Liver (tissue), 9 donors: ENCODE measurements around the gene SNX15. TPM values are rescaled to one million over a fixed set of nuclear protein-coding genes. Genes with fewer than 3 reads are reported as not detected.

Source experiments
- DNase-seq: peaks from one replicate; pipeline ENCODE4 v3.0.0-alpha.2; 2017; ENCODE audit warnings: low spot score
- H3K27ac ChIP-seq, 2 donors: one replicate each; pipeline ENCODE4 v1.7.0; 2013; ENCODE audit warnings: inconsistent platforms in 2 of 2, low read length in 2 of 2, control low read depth in 1 of 2, low read depth in 1 of 2, mild to moderate bottlenecking in 1 of 2
- H3K27me3 ChIP-seq, 4 donors: one replicate each; pipeline versions ENCODE4 v1.6.1 to v1.7.0; 2013; ENCODE audit warnings: low read length in 3 of 4, inconsistent platforms in 1 of 4, mild to moderate bottlenecking in 1 of 4, moderate library complexity in 1 of 4; ENCODE audit not compliant: control insufficient read depth in 4 of 4, insufficient read depth in 4 of 4
- H3K36me3 ChIP-seq, 4 donors: one replicate each; pipeline versions ENCODE4 v1.6.1 to v1.7.0; 2013; ENCODE audit warnings: low read length in 3 of 4, mild to moderate bottlenecking in 3 of 4, low read depth in 1 of 4, moderate library complexity in 1 of 4; ENCODE audit not compliant: control insufficient read depth in 4 of 4, insufficient read depth in 3 of 4
- H3K4me1 ChIP-seq, 4 donors: one replicate each; pipeline versions ENCODE4 v1.6.1 to v1.7.0; 2013; ENCODE audit warnings: low read length in 3 of 4, mild to moderate bottlenecking in 3 of 4, moderate library complexity in 1 of 4; ENCODE audit not compliant: control insufficient read depth in 4 of 4, insufficient read depth in 4 of 4
- H3K4me3 ChIP-seq, 3 donors: one replicate each; pipeline versions ENCODE4 v1.6.1 to v1.7.0; 2013; ENCODE audit warnings: low read length in 3 of 3, control low read depth in 1 of 3, low read depth in 1 of 3, mild to moderate bottlenecking in 1 of 3
- H3K9ac ChIP-seq, 2 donors: one replicate each; pipeline ENCODE4 v1.7.0; 2013; ENCODE audit warnings: low read length in 2 of 2, mild to moderate bottlenecking in 2 of 2, moderate library complexity in 2 of 2, control low read depth in 1 of 2, low read depth in 1 of 2
- H3K9me3 ChIP-seq, 4 donors: one replicate each; pipeline versions ENCODE4 v1.6.1 to v1.7.0; 2013; ENCODE audit warnings: low read length in 3 of 4; ENCODE audit not compliant: control insufficient read depth in 4 of 4
- ATF3 ChIP-seq: IDR thresholded peaks from 2 replicates; pipeline ENCODE4 v1.6.1; 2016; ENCODE audit warnings: antibody characterized with exemption
- CTCF ChIP-seq: fragments of 150-350 bp; IDR thresholded peaks from 2 replicates; pipeline ENCODE4 v1.5.1; 2017; ENCODE audit warnings: improper control_type of control experiment, low read depth, low read length; ENCODE audit not compliant: missing input control
- EGR1 ChIP-seq, 2 donors: IDR thresholded peaks; 2 replicates each; pipeline ENCODE4 v1.6.1; 2016 to 2018; ENCODE audit warnings: antibody characterized with exemption in 2 of 2, low read depth in 2 of 2
- FOXA1 ChIP-seq: IDR thresholded peaks from 2 replicates; pipeline ENCODE4 v1.6.1; 2016; ENCODE audit warnings: antibody characterized with exemption
- FOXA2 ChIP-seq: IDR thresholded peaks from 2 replicates; pipeline ENCODE4 v1.6.1; 2016; ENCODE audit warnings: antibody characterized with exemption
- GABPA ChIP-seq, 2 donors: IDR thresholded peaks in 1 of 2; conservative IDR thresholded peaks in 1 of 2; 2 replicates each; pipeline ENCODE4 v1.6.1; 2016; ENCODE audit warnings: antibody characterized with exemption in 2 of 2, mild to moderate bottlenecking in 1 of 2, moderate library complexity in 1 of 2
- HNF4A ChIP-seq, 2 donors: conservative IDR thresholded peaks; 2 replicates each; pipeline ENCODE4 v1.6.1; 2016; ENCODE audit warnings: antibody characterized with exemption in 2 of 2, mild to moderate bottlenecking in 2 of 2
- HNF4G ChIP-seq: IDR thresholded peaks from 2 replicates; pipeline ENCODE4 v1.6.1; 2016; ENCODE audit warnings: antibody characterized with exemption
- JUND ChIP-seq, 2 donors: IDR thresholded peaks; 2 replicates each; pipeline ENCODE4 v1.6.1; 2016; ENCODE audit warnings: antibody characterized with exemption in 2 of 2
- MAX ChIP-seq: IDR thresholded peaks from 2 replicates; pipeline ENCODE4 v1.6.1; 2016; ENCODE audit warnings: antibody characterized with exemption
- NR2F2 ChIP-seq: IDR thresholded peaks from 2 replicates; pipeline ENCODE4 v1.6.1; 2016; ENCODE audit warnings: antibody characterized with exemption
- RAD21 ChIP-seq, 2 donors: IDR thresholded peaks; 2 replicates each; pipeline ENCODE4 v1.6.1; 2016; ENCODE audit warnings: antibody characterized with exemption in 2 of 2, mild to moderate bottlenecking in 2 of 2
- REST ChIP-seq: IDR thresholded peaks from 2 replicates; pipeline ENCODE4 v1.6.1; 2016; ENCODE audit warnings: antibody characterized with exemption, mild to moderate bottlenecking
- RXRA ChIP-seq, 2 donors: IDR thresholded peaks; 2 replicates each; pipeline ENCODE4 v1.6.1; 2017 to 2018; ENCODE audit warnings: antibody characterized with exemption in 2 of 2, mild to moderate bottlenecking in 1 of 2
- SP1 ChIP-seq: IDR thresholded peaks from 2 replicates; pipeline ENCODE4 v1.6.1; 2018; ENCODE audit warnings: antibody characterized with exemption, mild to moderate bottlenecking
- TAF1 ChIP-seq: conservative IDR thresholded peaks from 2 replicates; pipeline ENCODE4 v1.6.1; 2016; ENCODE audit warnings: antibody characterized with exemption, mild to moderate bottlenecking
- YY1 ChIP-seq: IDR thresholded peaks from 2 replicates; pipeline ENCODE4 v1.6.1; 2016; ENCODE audit warnings: antibody characterized with exemption, mild to moderate bottlenecking
- ZBTB33 ChIP-seq: IDR thresholded peaks from 2 replicates; pipeline ENCODE4 v1.6.1; 2016; ENCODE audit warnings: antibody characterized with exemption
- WGBS: extraction: QIAGEN DNeasy Blood & Tissue Kit; methylation state at CpG from one replicate; pipeline ENCODE4 v1.1.7; 2013; 5-methylcytosine and 5-hydroxymethylcytosine counted together
- polyA plus RNA-seq, 2 donors: library from polyadenylated mRNA; stranded (reverse) in 1 of 2; unstranded in 1 of 2; fragments of 200-250 nt in 1 of 2; fragments of >200 nt in 1 of 2; fragmentation: Nextera tagmentation in 1 of 2; extraction: Ambion mirVana in 1 of 2; gene quantifications; one replicate each; pipeline versions ENCODE4 v1.2.1 to v1.2.3, GENCODE V29; 2013 to 2015
- total RNA-seq, 2 donors: library from RNA; depleted of rRNA; stranded (reverse); fragments of >200 nt; gene quantifications; one replicate each; pipeline ENCODE4 v1.2.3, GENCODE V29; 2014
- donor health status: healthy.
- donor health status: healthy.
- donor health status: healthy.
- donor health status: healthy.
- donor health status: healthy.

The SNX15 gene
- total and polyA plus RNA-seq, 4 donors, result 4.5 to 7.2 (median 5.7) TPM

- TF ChIP-seq ZBTB33, result no peak
Measured at GRCh38 chr11:65083134-65083833, 56.0 kb downstream of the SNX15 start (continued).

- H3K9me3 ChIP-seq, result no peaks in the 10 kb centered on the region
- no peak for TF ChIP-seq MAX
- no peak for TF ChIP-seq CTCF
- no peak for TF ChIP-seq HNF4A (conservative IDR thresholded peaks at IDR 0.05)
- peak; percentile 81 for TF ChIP-seq ZBTB33
- TF ChIP-seq RAD21 (IDR thresholded peaks at IDR 0.05), result peak in 1 of 2 donors; percentile 44
- peak; percentile 39 to 42 for TF ChIP-seq RXRA (IDR thresholded peaks at IDR 0.05)
- peak; percentile 39 for TF ChIP-seq REST
- peak; percentile 83 for TF ChIP-seq YY1
- peak; percentile 44 for TF ChIP-seq ATF3
- TF ChIP-seq SP1, result peak; percentile 84
- peak; percentile 49 for TF ChIP-seq NR2F2
- TF ChIP-seq GABPA (IDR thresholded peaks at IDR 0.05 in 1 of 2, conservative IDR thresholded peaks at IDR 0.05 in 1 of 2), result peak; percentile 93 to 99
- TF ChIP-seq TAF1, result no peak
- TF ChIP-seq FOXA2, result no peak
- peak; percentile 21 for TF ChIP-seq FOXA1
- TF ChIP-seq JUND (IDR thresholded peaks at IDR 0.05), result peak in 1 of 2 donors; percentile 41
- no peak for TF ChIP-seq HNF4G
- peak; percentile 55 to 90 for TF ChIP-seq EGR1 (IDR thresholded peaks at IDR 0.05; ENCODE audit: low read depth in 2 of 2)
- H3K4me1 ChIP-seq, result peaks cover 10 to 23% (median 18%) of the 10 kb centered on the region in 4 donors
- peak; percentile 96 for DNase-seq
- peak within 1 kb of the TSS; percentile 75 to 96 (median 80) for H3K4me3 ChIP-seq
- peak within 1 kb of the TSS; percentile 80 to 89 for H3K27ac ChIP-seq
- no peaks in the 10 kb centered on the region for H3K27me3 ChIP-seq
- peak within 1 kb of the TSS; percentile 79 to 91 for H3K9ac ChIP-seq
- peaks cover 5 to 32% (median 10%) of the 10 kb centered on the region in 4 donors for H3K36me3 ChIP-seq
- WGBS, result under 1% methylated on average over 79 of the region's 79 CpGs
Measured at GRCh38 chr11:65083834-65084597, 56.8 kb downstream of the SNX15 start, which contains the start of the genes CDCA5 and ZFPL1. Gene CDCA5 (minus strand): TSS chr11:65084040. CDS start chr11:65083978, 62 bp downstream. Gene ZFPL1 (plus strand): TSS chr11:65084222. CDS start chr11:65084699, 477 bp downstream.
